NB4 (cell line): ENCODE data around the gene DNAH17.

ENCODE experiments used
- POLR2A ChIP-seq: IDR thresholded peaks from 2 replicates; pipeline ENCODE4 v1.6.1; 2011; ENCODE audit warnings: mild to moderate bottlenecking; ENCODE audit not compliant: insufficient read length; ENCODE audit errors: extremely low read depth
- TF ChIP-seq, protein P1 (sequence below): IDR thresholded peaks from one replicate; pipeline ENCODE4 v1.5.1; 2012; ENCODE audit warnings: low read depth, low read length

DNA sequence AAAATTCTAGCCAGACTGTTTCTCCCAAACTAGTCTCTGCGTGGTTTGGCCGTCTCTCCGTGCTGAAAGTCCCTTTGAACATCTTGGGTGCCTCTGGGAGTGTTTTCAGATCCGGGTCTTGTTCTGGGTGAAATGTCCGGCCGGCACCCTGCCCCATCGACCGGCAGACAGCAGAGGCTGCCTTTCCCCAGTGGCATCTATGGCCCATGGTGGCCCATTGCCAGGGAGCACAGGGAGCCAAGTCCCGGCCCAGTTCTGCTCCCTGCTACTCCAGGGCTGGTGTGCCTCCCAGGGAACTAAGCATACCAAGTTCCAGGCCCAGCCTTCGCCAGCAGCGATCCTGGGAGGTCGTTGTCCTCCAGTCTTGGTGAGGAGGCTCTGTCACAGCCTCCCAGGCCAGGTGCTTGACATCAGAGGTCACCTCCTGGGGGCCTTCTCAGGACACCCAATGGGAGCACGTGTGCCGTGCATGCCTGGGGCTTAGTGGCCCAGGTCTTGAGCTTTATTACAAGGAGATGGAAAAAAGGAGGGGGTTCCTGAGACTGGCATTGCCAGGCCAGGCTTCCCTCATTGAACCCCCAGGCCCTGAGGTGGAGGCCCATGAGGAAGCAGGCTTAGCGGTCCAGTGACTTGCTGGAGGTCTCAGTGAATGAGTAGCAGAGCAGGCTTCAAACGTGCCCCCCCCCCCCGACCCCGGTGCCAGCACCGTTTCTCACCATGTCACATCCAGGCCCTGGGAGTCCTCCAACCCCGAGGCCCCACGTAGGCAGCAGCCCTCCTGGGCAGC is 144.8 kb downstream of the DNAH17 start:
- TF ChIP-seq POLR2A = no peak
- TF ChIP-seq, protein P1, sequence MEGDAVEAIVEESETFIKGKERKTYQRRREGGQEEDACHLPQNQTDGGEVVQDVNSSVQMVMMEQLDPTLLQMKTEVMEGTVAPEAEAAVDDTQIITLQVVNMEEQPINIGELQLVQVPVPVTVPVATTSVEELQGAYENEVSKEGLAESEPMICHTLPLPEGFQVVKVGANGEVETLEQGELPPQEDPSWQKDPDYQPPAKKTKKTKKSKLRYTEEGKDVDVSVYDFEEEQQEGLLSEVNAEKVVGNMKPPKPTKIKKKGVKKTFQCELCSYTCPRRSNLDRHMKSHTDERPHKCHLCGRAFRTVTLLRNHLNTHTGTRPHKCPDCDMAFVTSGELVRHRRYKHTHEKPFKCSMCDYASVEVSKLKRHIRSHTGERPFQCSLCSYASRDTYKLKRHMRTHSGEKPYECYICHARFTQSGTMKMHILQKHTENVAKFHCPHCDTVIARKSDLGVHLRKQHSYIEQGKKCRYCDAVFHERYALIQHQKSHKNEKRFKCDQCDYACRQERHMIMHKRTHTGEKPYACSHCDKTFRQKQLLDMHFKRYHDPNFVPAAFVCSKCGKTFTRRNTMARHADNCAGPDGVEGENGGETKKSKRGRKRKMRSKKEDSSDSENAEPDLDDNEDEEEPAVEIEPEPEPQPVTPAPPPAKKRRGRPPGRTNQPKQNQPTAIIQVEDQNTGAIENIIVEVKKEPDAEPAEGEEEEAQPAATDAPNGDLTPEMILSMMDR = no peak
